Activated T-helper 1 cell treated with anti-CD3 and anti-CD28 coated beads, Interleukin-12 subunit alpha, Interleukin-12 subunit beta, Interleukin-2, Interleukin-4 antibody, amounts not matched to agents 30 ng/mL and 10 ng/mL and 1 ng/mL, durations not matched to agents 14 hours and 24 hours and 36 hours (primary cell): ENCODE measurements around the gene IL11. TPM values are rescaled to one million over a fixed set of nuclear protein-coding genes. Genes with fewer than 3 reads are reported as not detected.

ENCODE experiments used
- DNase-seq: peaks from one replicate; pipeline ENCODE4 v3.0.0; 2021; ENCODE audit warnings: low spot score
- H3K27ac Mint-ChIP-seq: one replicate; pipeline ENCODE4 v1.8.0; 2021; ENCODE audit warnings: mild to moderate bottlenecking, mixed read lengths
- H3K27me3 Mint-ChIP-seq: one replicate; pipeline ENCODE4 v1.8.0; 2022; ENCODE audit warnings: mild to moderate bottlenecking, moderate library complexity, mixed read lengths; ENCODE audit not compliant: insufficient read depth
- H3K36me3 Mint-ChIP-seq: one replicate; pipeline ENCODE4 v1.8.0; 2021; ENCODE audit warnings: low read depth, mixed read lengths
- H3K4me1 Mint-ChIP-seq: one replicate; pipeline ENCODE4 v1.8.0; 2021; ENCODE audit warnings: low read depth, mixed read lengths
- H3K4me3 Mint-ChIP-seq: one replicate; pipeline ENCODE4 v1.8.0; 2021; ENCODE audit warnings: mild to moderate bottlenecking, moderate library complexity, mixed read lengths
- H3K9me3 Mint-ChIP-seq: one replicate; pipeline ENCODE4 v1.8.0; 2021; ENCODE audit warnings: mixed read lengths
- intact Hi-C: fragments of 100-400 bp; cut with micrococcal nuclease; formaldehyde crosslinking; loops from one replicate; pipeline ENCODE4 v1.15.1; 2024
- total RNA-seq: library from RNA; stranded (reverse); gene quantifications from 2 replicates; pipeline ENCODE4 v1.2.3, GENCODE V29; 2022

The IL11 gene
- total RNA-seq, 1 donor from 2014 or later: not detected

GRCh38 chr19:55376241-55376933, 6.1 kb upstream of the IL11 start, which contains the start of gene TMEM190:
Gene TMEM190 (plus strand): TSS chr19:55376826. CDS start chr19:55376854, 28 bp downstream.
- H3K4me3 Mint-ChIP-seq: no peak within 1 kb of the TSS
- intact Hi-C loops: no loop called here
- no peaks in the 10 kb centered on the region for H3K9me3 Mint-ChIP-seq
- no peaks in the 10 kb centered on the region for H3K36me3 Mint-ChIP-seq
- H3K27me3 Mint-ChIP-seq: peaks cover 21% of the 10 kb centered on the region
- no peak within 1 kb of the TSS for H3K27ac Mint-ChIP-seq
- no peak for DNase-seq
- H3K4me1 Mint-ChIP-seq: no peaks in the 10 kb centered on the region

- intact Hi-C loops: no loop called here
- no peak overlapping the region for H3K4me3 Mint-ChIP-seq
- peaks cover 35% of the 10 kb centered on the region for H3K27me3 Mint-ChIP-seq
- H3K9me3 Mint-ChIP-seq: no peaks in the 10 kb centered on the region
- H3K36me3 Mint-ChIP-seq: peaks cover 2% of the 10 kb centered on the region
- no peak for DNase-seq
- H3K27ac Mint-ChIP-seq: no peak overlapping the region
- H3K4me1 Mint-ChIP-seq: peaks cover 5% of the 10 kb centered on the region
Measured at GRCh38 chr19:55373993-55374757, 3.9 kb upstream of the IL11 start.

- no peak for DNase-seq
- H3K4me1 Mint-ChIP-seq: peaks cover 5% of the 10 kb centered on the region
- peaks cover 2% of the 10 kb centered on the region for H3K36me3 Mint-ChIP-seq
- H3K27ac Mint-ChIP-seq: no peak overlapping the region
- no peak overlapping the region for H3K4me3 Mint-ChIP-seq
- no peaks in the 10 kb centered on the region for H3K9me3 Mint-ChIP-seq
- H3K27me3 Mint-ChIP-seq: peaks cover 40% of the 10 kb centered on the region
- intact Hi-C loops: no loop called here
Measured at GRCh38 chr19:55373306-55373992, 3.2 kb upstream of the IL11 start.

GRCh38 chr19:55372316-55373081, 2.2 kb upstream of the IL11 start:
- Mint-ChIP-seq H3K27me3 (peaks cover 43% of the 10 kb centered on the region), H3K4me1 (peaks cover 5% of the 10 kb centered on the region), H3K4me3 (no peak overlapping the region), H3K36me3 (peaks cover 2% of the 10 kb centered on the region), H3K9me3 (no peaks in the 10 kb centered on the region), H3K27ac (no peak overlapping the region)
- intact Hi-C loops: no loop called here
- no peak for DNase-seq

GRCh38 chr19:55369653-55370304, 484 bp downstream of the IL11 start:
- Mint-ChIP-seq H3K4me3 (peak overlapping the region; percentile 54), H3K27ac (no peak overlapping the region), H3K36me3 (peaks cover 2% of the 10 kb centered on the region), H3K9me3 (no peaks in the 10 kb centered on the region), H3K27me3 (peaks cover 44% of the 10 kb centered on the region), H3K4me1 (peaks cover 5% of the 10 kb centered on the region)
- DNase-seq: no peak
- intact Hi-C loops: loop anchor here (2.0 kb wide), 1 partner anchor 15 kb away; the partner anchor contains the start of gene COX6B2

GRCh38 chr19:55368701-55369563, 1.3 kb downstream of the IL11 start:
- Mint-ChIP-seq H3K36me3 (peaks cover 2% of the 10 kb centered on the region), H3K27ac (no peak overlapping the region)

GRCh38 chr19:55368106-55368505, 2.2 kb downstream of the IL11 start:
- Mint-ChIP-seq H3K4me3 (no peak overlapping the region), H3K27ac (no peak overlapping the region), H3K9me3 (no peaks in the 10 kb centered on the region), H3K27me3 (peaks cover 36% of the 10 kb centered on the region), H3K4me1 (peaks cover 5% of the 10 kb centered on the region), H3K36me3 (peaks cover 2% of the 10 kb centered on the region)
- no peak for DNase-seq
- intact Hi-C loops: loop anchor here (2.0 kb wide), 1 partner anchor 13 kb away; the partner anchor contains the start of gene COX6B2

More at GRCh38 chr19:55368701-55369563, 1.3 kb downstream of the IL11 start:
- intact Hi-C loops: loop anchor here (2.0 kb wide), 1 partner anchor 14 kb away; the partner anchor contains the start of gene COX6B2
- peaks cover 41% of the 10 kb centered on the region for H3K27me3 Mint-ChIP-seq
- no peak overlapping the region for H3K4me3 Mint-ChIP-seq
- H3K4me1 Mint-ChIP-seq: peaks cover 5% of the 10 kb centered on the region
- DNase-seq: no peak
- no peaks in the 10 kb centered on the region for H3K9me3 Mint-ChIP-seq

- no peak for DNase-seq
- Mint-ChIP-seq H3K27me3 (peaks cover 31% of the 10 kb centered on the region), H3K36me3 (peaks cover 2% of the 10 kb centered on the region), H3K9me3 (no peaks in the 10 kb centered on the region), H3K4me1 (peaks cover 5% of the 10 kb centered on the region), H3K4me3 (no peak overlapping the region), H3K27ac (no peak overlapping the region)
- intact Hi-C loops: no loop called here
Measured at GRCh38 chr19:55366790-55367189, 3.5 kb downstream of the IL11 start.

- H3K4me3 Mint-ChIP-seq: no peak overlapping the region
- DNase-seq: no peak
- intact Hi-C loops: no loop called here
- no peak overlapping the region for H3K27ac Mint-ChIP-seq
- H3K9me3 Mint-ChIP-seq: no peaks in the 10 kb centered on the region
- peaks cover 2% of the 10 kb centered on the region for H3K36me3 Mint-ChIP-seq
- H3K4me1 Mint-ChIP-seq: peaks cover 4% of the 10 kb centered on the region
- H3K27me3 Mint-ChIP-seq: peaks cover 23% of the 10 kb centered on the region
Measured at GRCh38 chr19:55365964-55366363, 4.3 kb downstream of the IL11 start.

- Mint-ChIP-seq H3K27me3 (peaks cover 16% of the 10 kb centered on the region), H3K27ac (no peak overlapping the region), H3K4me3 (no peak overlapping the region), H3K36me3 (no peaks in the 10 kb centered on the region), H3K9me3 (no peaks in the 10 kb centered on the region), H3K4me1 (no peaks in the 10 kb centered on the region)
- DNase-seq: no peak
- intact Hi-C loops: no loop called here
Measured at GRCh38 chr19:55365245-55365644, 5.0 kb downstream of the IL11 start.

GRCh38 chr19:55362990-55363716, 7.1 kb downstream of the IL11 start, which contains the start of gene GARIN5B:
Gene GARIN5B (minus strand): TSS chr19:55363260. CDS start chr19:55363066, 194 bp downstream.
- Mint-ChIP-seq H3K4me3 (no peak within 1 kb of the TSS), H3K27me3 (peaks cover 10% of the 10 kb centered on the region), H3K27ac (no peak within 1 kb of the TSS), H3K4me1 (no peaks in the 10 kb centered on the region), H3K9me3 (no peaks in the 10 kb centered on the region), H3K36me3 (no peaks in the 10 kb centered on the region)
- intact Hi-C loops: no loop called here
- DNase-seq: no peak
